ENCODE measurements around the gene GPATCH2. TPM values are rescaled to one million over a fixed set of nuclear protein-coding genes. Genes with fewer than 3 reads are reported as not detected.

GPATCH2 gene
- total RNA-seq, result 15.0 and 18.6 TPM in 2 replicates

DNA sequence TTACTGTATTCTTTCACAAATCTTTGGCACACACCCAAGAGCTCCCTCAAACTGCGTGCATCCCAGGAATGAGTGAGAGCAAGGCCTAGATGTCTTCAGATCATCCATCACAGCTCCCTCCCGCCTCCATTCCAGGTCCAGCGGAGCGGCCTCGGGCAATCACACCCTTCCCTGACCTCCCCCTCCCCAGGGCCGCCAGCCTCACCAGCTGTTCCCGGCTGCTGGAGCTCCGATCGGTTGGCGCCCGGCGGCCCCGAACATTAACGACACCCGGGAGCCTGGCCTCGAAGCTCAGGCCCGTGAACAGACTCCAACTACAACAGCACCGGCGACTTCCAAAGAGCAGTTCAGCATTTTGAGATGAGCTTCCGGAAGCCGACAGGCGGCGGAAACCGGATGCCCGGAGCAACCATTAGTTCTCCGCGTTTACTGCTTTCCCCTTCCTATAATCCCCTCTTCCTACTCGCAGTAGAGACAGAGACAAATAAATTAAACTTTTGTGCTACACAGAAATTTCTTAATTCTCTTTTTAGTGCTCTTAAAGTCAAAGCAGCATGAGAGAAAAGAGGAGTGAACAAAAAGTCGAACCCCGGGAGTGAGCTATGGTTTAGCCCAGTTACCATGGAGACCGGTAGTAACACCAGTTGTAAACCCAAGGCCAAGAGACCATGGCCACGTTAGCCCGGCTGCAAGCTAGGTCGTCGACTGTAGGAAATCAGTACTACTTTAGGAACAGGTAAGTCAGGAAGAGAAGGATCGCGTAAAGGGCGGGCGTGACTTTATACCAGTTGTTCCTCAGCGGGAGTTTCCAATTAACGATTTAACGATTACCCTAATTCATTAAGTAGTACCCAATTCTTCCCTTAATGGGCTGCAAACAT is at the start of gene GPATCH2, which contains the start of gene SPATA17:
Gene GPATCH2 (minus strand): TSS at position 380 of the 881 bp plus-strand sequence. CDS start 119 bp downstream, at position 261.
Gene SPATA17 (plus strand): TSS at position 634 of the 881 bp plus-strand sequence. CDS start 35 bp downstream, at position 669.

Other genes starting within 250 kb of the GPATCH2 start
- under 0.01 and 0.09 TPM in 2 replicates for gene SPATA17, start 254 bp upstream of the GPATCH2 start, total RNA-seq